HG03060 (cell line): ENCODE data around the gene PKMYT1.

Experiments
- ATAC-seq: cut with Tn5 transposase; IDR thresholded peaks from one replicate; pipeline ENCODE4 v1.9.1; 2021; ENCODE audit warnings: low read depth, moderate number of reproducible peaks; ENCODE audit not compliant: unreplicated experiment

The PKMYT1 gene

DNA sequence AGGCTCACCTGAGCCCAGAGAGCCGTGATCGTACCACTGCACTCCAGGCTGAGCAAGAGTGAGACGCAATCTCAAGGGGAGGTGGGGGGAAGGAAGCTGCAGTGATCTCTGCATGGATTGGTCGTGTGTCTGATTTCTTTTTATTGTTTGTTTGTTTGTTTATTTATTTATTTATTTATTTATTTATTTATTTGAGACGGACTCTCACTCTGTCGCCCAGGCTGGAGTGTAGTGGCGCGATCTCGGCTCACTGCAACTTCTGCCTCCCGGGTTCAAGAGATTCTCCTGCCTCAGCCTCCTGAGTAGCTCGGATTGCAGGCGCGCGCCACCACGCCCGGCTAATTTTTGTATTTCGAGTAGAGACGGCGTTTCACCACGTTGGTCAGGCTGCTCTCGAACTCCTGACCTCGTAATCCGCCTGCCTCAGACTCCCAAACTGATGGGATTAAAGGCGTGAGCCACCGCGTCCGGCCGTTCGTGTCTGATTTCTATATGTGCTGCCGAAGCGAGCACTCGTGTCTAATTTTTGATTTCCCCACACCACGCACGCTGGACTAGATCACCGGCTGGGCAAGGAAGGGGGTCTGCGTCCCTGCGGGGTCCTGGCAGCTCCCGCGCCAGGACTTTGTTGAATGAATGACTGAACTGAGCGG, 39.5 kb upstream of the PKMYT1 start:
- no peak for ATAC-seq

DNA sequence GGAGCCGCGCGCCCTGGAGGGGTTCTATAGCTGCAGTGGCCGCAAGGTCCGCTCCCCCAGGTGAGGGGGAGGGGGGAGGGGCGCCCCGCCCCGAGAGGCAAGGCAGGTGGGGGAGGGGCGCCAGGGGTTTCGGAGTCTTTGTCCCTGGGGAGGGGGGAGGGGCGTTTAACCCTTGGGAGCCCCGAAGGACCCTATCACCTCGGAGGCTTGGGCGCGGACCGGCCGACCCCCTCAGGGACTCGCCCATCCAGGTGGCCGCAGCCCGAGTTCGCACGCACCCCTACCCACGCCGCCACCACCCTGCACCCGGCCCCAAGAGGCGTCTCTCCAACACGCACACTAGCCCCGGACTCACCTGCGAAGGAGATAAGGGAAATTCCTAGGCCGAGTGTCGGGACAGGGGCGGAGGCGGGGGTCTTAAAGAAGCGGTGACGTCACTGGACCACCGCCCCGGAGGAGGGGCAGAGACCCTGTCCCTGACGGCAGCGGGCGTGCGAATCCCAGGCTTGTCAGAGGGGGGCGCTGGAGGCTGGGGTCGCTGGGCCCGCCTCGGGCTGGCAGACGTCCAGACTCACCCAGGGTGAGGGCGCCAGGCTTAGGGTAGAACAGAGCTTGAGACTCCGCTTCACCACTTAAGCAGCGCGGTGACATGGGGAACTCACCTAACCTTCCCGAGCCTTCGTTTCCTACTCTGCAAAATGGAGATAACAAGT, 37.7 kb upstream of the PKMYT1 start, which contains the start of gene CLDN6:
TSS of gene CLDN6 (minus strand) at position 390 of the 713 bp plus-strand sequence. CDS start 2,162 bp downstream, outside the sequence.
- ATAC-seq, result no peak

DNA sequence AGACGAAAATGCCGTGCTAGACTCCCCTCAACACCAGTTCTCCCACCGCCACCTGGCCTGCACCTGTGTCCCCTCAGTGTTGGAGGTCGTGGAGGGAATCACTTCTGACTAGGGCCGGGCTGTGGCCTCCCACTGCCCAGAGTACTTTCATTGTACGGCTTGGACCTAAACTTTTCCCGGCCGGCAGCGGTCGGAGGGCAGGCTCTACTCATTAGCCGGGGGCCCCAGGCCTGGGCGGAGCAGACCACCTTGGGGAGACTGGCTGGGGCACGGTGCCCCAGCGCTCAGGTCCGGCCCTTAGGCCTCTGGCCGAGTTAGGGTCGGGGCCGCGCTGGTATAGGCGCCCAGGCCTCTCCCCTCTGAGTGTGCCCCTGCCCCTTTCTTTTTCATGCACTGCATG, 37.1 kb upstream of the PKMYT1 start:
- no peak for ATAC-seq

DNA sequence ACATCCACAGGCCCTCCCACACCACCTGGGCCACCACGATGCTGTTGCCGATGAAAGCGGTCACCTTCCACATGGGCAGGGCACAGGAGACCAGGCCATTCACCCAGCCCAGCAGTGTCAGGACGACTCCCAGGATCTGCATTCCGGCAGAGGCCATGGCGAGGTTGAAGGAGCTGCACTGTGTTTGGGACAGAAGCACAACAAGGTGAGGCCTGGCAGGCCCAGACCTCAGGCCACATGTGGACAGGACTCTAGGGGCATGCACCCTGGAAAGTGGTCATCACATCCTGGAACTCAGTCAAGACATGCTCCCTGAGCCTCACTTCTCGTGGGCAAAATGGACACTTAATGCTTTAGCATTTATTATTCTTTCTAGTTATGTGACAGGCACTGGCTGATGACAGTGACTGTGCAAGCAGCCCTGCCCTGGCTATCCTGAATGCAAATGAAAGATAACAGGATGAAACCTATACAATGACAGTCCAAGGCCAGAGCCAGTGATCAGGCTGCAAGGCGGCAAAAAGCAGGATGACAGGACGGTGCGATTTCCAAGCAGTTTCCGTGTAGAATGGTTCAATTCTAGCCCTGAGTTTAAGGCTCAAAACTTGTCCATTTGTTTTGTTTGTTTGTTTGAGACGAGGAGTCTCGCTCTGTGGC, 35.7 kb upstream of the PKMYT1 start:
- no peak for ATAC-seq

DNA sequence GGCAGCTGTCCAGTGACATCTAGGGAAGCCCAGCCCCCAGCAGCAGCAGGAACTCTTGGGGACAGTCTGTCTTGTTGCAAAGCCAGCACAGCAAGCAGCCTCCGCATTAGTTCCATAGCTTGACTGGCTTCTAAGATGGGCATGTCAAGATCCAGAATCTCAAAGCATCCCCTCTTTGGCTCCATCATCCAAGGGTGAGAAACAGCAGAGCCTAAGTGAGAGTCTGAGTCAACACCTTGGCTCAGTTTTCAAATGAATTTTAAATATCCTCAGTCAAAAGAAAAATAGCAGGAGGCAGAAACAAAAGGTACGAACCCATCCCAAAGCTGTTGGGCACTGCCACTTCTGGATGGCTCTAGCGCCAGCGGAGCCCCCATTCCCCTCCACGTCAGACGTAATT, 34.7 kb upstream of the PKMYT1 start:
- ATAC-seq, result no peak

DNA sequence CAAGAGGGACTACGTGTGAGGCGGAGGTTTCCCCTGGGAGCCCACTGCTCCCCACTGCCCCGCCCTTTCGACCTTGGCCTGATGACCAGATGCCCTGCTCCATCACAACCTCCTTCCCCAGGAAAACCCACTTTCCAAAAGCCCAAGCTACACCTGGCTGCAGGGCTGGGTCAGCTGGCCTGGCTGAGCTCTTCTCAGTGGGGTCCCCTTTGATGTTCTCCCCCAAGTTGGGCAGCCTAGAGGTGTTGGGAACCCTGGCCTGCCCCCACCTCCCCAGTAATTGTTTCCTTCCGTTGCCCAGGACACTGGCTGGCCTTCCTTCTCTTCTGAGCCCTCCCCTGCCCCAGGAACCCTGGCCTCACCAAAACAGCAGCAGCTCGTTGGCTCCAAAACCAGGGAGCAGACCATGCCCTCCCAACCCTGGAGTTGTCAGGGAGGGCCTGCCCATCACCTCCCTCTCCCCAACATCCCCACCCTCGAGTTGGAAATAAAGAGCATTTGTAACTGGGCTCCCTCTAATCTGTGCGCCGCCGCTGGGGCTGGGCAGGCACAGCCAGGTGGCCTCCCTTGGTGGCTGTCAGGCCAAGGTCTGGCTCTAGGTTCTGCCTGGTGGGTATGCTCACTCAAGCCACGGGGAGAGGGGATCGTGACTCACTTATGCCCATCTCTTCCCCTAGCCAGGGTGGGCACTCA, 33.9 kb upstream of the PKMYT1 start:
- ATAC-seq, result no peak

DNA sequence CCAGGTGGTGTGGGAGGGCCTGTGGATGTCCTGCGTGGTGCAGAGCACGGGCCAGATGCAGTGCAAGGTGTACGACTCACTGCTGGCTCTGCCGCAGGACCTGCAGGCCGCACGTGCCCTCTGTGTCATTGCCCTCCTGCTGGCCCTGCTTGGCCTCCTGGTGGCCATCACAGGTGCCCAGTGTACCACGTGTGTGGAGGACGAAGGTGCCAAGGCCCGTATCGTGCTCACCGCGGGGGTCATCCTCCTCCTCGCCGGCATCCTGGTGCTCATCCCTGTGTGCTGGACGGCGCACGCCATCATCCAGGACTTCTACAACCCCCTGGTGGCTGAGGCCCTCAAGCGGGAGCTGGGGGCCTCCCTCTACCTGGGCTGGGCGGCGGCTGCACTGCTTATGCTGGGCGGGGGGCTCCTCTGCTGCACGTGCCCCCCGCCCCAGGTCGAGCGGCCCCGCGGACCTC, 33.3 kb upstream of the PKMYT1 start:
- ATAC-seq, result no peak

DNA sequence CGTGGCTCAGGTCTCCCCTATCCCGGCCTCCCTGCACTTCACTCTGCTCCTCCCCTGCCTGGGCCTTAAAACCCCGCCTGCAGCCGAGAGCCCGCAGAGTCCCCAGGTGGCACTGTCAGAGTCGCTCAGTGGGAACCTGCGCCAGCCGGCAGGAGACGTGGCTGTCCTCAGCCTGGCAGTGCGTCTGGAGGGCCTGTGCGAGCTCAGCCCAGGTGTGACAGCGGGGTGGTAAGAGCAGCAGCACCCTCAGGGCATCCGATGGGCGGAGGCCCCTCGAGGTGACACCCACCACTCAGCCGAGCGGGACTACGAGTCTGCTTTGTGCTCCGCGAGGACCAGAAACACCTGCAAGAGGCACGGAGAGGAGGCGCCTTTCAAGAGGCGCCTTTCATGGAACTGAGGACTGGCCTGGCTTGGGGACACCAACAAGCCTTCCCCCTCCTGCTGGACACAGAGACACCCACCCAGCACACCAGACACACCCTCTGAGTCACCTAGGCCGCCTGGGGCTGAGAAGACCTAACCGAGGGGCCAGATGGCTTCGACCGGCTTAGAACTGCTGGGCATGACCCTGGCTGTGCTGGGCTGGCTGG, 32.7 kb upstream of the PKMYT1 start, which contains the start of gene CLDN9:
TSS of gene CLDN9 (plus strand) at position 96 of the 593 bp plus-strand sequence. CDS start at position 536, 440 bp downstream.
- ATAC-seq, result no peak

DNA sequence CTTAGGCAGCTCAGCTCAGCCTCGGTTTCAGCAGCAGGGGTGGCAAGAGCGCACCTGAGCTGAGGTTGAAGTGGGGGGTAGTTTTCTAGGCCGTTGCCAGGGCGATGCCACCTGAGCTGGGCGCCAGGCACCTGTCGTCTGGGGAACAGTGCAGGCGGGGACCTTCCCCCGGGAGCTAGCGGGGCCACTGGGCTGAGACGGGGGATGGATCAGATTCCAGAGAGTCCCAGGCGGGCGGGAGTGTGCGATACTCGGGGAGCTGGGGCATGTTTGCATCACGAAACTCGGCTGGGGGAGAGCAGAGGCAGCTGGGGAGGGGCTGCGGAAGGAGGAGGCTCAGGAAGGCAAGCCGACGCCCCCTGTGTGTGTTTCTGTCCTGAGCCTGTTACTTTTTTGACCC, 32.0 kb upstream of the PKMYT1 start:
- no peak for ATAC-seq

DNA sequence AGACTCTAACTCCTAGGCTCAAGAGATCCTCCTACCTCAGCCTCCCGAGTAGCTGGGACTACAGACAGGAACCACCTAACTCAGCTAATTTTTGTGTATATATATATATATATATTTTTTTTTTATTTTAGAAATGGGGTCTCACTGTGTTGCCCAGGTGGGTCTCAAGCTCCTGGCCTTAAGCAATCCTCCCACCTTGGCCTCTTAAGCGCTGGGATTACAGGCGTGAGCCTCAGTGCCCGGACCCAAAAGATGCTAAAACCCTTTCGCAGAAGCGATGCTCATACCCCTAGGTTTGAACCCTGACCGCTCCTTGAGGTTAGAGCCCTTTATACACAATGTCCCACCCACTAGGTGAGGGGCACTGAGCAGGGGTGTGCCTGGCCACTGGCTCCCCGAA, 30.3 kb upstream of the PKMYT1 start:
- no peak for ATAC-seq

DNA sequence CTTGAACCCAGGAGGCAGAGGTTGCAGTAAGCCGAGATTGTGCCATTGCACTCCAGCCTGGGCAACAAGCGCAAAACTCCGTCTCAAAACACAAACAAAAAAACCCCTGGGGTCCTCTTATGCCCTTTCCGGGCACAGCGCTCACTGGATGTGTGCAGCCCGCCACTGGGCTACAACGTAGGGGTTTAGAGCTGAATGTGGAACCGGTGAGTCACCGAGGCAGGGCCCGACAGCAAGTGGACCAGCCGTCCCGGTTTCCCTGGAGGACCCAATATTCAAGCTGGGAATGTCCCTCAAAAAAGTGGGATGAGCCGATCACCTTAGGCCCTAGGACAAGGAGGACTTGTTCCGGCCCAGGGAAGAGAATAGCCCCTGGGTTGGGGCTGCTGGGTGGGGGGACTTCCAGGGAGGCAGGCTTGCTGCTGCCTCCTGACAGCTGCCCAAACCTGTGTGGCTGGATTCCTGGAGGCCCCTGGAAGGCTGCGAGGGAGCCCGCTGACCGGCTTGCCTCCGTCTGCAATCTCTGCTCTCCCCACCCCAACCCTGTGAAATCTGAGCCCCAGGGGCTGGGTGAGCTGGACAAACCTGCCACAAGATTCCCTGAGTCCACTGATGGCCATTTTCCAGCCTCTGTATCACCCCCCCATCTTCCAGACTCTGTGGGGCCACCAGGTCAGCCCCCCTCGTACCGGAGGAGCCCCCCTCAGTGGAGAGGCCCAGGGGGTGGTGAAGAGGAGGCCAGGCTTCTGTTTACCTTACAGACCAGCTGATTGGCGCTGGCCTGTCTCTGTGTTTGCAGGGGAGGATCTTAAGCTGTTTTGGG, 29.5 kb upstream of the PKMYT1 start:
- no peak for ATAC-seq

DNA sequence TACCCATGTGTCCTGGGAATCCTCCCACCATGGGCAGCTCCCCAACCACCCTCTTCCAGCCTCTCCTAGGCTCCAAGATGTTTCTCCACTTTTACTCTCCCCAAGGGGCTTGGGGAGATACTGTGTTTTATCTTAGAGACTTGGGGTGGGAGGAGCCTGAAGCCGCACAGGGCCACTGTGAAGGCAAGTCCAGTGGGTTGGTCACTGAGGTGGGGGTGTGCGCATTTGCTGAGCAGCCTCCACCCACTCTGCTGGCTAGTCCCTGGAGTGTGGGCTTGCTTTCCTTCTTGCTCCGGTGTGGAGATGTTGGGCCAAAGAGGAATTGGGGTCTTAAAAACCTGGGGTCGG, 28.4 kb upstream of the PKMYT1 start:
- ATAC-seq, result no peak

DNA sequence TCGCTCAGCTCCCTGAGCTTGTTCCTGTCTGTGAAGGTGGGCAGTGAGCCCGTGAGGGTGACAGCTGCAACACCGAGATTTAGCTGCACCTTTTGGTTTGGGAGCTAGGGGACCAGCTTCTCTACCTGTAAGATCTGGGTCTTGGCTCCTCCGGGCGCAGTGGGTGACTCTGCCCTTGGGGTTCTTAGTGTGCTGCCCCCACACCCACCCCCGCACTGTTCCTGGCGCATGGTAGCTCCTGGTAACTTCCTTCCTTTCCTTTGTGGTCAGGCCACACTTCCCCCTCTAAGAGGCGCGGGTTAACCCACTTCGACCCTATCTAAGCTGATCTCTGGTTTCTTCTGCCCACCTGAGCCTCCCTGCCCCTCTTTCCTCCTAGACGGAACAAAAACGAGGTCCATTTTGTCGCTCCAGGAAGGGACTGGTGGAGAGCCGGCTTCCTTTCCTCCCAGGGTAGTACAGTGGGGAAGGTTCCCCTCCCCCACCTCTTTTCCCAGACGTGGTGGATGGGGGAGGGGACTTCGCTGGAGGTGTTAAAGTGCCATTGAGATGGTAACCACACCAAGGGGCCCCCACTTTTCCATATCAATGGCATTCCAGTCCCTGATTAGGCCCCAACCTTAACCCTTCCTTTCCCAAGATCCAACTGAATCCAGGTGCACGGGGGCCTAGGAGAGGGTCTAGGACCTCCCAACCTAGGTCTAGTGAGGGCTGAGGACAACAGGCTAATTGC, 27.9 kb upstream of the PKMYT1 start:
- no peak for ATAC-seq

DNA sequence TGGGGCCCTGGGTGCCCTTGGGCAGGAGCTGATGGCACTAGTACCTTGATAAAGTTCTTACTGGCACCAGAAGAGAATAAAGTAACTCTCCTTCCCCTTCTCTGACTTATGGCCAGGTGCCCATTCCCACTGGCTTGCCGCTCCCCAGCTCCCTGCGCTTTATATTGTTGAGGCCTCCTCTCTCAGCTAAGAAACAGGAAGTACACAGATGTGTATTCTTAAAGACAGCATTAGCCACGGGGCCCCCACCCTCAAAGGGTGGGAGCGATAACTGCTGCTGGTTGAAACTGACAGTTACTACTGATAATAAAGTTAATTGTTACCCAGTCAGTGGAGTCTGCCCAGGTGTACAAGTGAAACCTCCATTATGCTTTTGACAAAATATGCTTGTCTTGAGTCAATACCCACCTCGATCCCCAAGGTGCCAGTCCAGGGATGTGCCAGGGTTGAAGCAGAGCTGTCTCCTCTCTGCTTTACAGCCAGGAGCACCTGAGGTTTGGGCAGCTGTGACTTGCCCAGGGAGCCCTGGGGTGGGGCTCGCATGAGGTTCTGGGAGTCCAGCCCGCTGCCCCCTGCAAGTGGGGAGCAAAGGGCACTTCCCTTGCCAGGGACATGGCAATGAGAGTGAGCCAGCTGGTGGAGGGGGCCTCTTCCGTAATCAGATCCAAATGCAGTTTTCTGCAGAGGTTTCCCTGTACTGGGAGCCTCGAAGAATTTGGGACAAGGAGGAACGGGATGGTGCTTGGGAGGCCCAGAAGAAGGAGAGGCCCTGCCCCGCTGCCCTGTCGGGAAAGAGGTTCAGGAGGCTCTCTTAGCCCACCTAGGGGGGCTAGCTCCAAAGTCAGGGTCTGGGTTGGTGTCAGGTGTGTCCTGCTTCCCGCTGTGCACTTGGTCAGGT, 27.1 kb upstream of the PKMYT1 start:
- no peak for ATAC-seq

DNA sequence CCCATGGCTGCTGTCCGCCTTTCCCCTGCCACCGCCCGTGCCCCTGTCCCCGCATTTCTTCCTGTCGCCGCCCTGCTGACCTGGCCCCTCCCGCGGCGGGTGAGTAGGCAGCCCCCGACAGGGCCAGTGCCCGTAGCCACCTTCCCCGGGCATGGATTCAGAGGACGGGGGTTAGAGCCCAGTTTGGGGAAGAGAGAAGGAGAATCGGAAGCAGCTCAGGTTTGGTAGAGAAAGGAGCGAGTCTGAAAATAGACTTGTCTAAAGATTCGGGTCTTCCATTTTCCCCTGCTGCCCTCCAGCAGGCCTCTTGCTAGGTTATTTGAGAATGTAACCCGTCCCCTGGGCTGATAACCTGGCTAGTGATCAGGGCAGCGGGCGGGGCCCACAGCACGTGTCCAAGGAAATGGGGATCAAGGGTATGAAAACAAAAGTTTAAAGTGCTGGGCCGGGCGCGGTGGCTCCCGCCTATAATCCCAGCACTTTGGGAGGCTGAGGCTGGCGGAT, 24.6 kb upstream of the PKMYT1 start:
- no peak for ATAC-seq

DNA sequence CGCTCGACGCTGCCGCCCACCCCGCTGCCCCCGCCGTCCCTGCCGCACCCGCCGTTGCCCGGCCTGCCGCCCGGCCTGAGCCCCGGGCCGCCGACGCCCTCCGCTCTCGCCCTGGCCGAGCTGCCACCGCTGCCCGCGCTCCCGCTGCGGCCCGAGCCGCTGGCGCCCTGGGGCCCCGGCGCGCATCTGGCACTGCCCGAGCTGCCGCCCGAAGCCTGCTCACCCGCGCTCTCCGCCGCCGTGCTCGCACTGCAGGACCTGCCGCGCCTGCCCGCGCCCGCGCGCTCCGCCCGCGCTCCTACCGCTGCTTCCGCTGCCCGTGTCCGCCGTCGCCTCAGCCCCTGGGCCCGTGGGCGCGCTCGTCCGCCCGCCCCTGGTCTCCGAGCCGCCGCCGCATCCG, 24.1 kb upstream of the PKMYT1 start:
- ATAC-seq, result no peak

DNA sequence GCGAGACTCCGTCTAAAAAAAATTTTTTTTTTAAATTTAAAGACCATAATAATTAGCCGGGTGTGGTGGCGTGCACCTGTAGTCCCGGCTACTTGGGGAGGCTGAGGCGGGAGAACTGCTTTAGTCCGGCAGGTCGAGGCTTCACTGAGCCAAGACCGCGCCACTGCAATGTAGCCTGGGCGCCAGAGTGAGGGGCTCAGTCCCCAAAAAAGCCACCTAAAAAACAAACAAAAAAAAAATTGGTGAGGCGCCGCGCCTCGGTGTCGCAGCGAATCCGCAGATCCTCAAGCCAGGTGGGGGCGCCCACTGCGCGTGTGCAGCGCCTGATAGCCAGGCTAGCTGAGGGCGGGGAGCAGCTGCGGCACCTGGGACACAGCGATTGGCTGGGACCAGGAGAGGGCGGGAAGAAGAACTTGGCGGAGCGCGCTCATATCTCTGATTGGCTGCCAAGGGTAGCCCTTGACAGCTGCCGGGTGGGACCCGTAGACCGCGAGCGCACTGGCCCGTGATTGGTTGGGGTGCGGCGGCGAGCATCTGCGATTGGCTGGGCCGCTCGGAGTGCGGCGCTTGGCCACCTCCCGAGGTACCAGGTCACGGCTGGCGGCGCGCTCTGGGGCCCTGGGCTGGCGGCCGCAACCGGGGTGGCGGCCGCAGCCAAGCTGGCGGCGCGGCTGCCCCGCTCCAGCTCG, 23.5 kb upstream of the PKMYT1 start:
- peak; percentile 95 for ATAC-seq
